ENCODE measurements around the gene CCDC70.

CCDC70 gene

GRCh38 chr13:51833980-51834379 lies 27.8 kb upstream of the CCDC70 start:
- Mint-ChIP-seq H3K27ac (ENCODE audit: low read depth) (no peak overlapping the region), H3K27me3 (no peaks in the 10 kb centered on the region), H3K9me3 (no peaks in the 10 kb centered on the region)

GRCh38 chr13:51834581-51835171 lies 27.1 kb upstream of the CCDC70 start:
- ATAC-seq (replicated peaks; ENCODE audit: extremely low read depth, poor library complexity, severe bottlenecking): no peak
- Mint-ChIP-seq H3K9me3 (no peaks in the 10 kb centered on the region), H3K36me3 (ENCODE audit: insufficient read depth) (peaks cover 2% of the 10 kb centered on the region), H3K27ac (ENCODE audit: low read depth) (no peak overlapping the region), H3K4me1 (peaks cover 9% of the 10 kb centered on the region), H3K4me3 (no peak overlapping the region), H3K27me3 (no peaks in the 10 kb centered on the region)
- no peak for DNase-seq (ENCODE audit: low spot score in 2 of 2)

More at GRCh38 chr13:51833980-51834379, 27.8 kb upstream of the CCDC70 start:
- H3K36me3 Mint-ChIP-seq (ENCODE audit: insufficient read depth): peaks cover 2% of the 10 kb centered on the region
- DNase-seq (ENCODE audit: low spot score in 2 of 2) (no peak), ATAC-seq (replicated peaks; ENCODE audit: extremely low read depth, poor library complexity, severe bottlenecking) (no peak)
- no peak overlapping the region for H3K4me3 Mint-ChIP-seq
- peaks cover 9% of the 10 kb centered on the region for H3K4me1 Mint-ChIP-seq

- Mint-ChIP-seq H3K4me3 (no peak overlapping the region), H3K36me3 (ENCODE audit: insufficient read depth) (peaks cover 2% of the 10 kb centered on the region), H3K27me3 (no peaks in the 10 kb centered on the region), H3K27ac (ENCODE audit: low read depth) (no peak overlapping the region), H3K9me3 (no peaks in the 10 kb centered on the region), H3K4me1 (peaks cover 9% of the 10 kb centered on the region)
- DNase-seq (ENCODE audit: low spot score in 2 of 2): no peak
- ATAC-seq (replicated peaks; ENCODE audit: extremely low read depth, poor library complexity, severe bottlenecking): no peak
Observed at GRCh38 chr13:51837016-51837415, 24.8 kb upstream of the CCDC70 start.

GRCh38 chr13:51838240-51838846 lies 23.4 kb upstream of the CCDC70 start:
- Mint-ChIP-seq H3K36me3 (ENCODE audit: insufficient read depth) (peaks cover 2% of the 10 kb centered on the region), H3K27me3 (no peaks in the 10 kb centered on the region), H3K9me3 (no peaks in the 10 kb centered on the region), H3K27ac (ENCODE audit: low read depth) (no peak overlapping the region), H3K4me3 (no peak overlapping the region), H3K4me1 (no peaks in the 10 kb centered on the region)
- no peak for DNase-seq (ENCODE audit: low spot score in 2 of 2)
- no peak for ATAC-seq (replicated peaks; ENCODE audit: extremely low read depth, poor library complexity, severe bottlenecking)

GRCh38 chr13:51839711-51840540 lies 21.8 kb upstream of the CCDC70 start:
- Mint-ChIP-seq H3K4me1 (peaks cover 3% of the 10 kb centered on the region), H3K27me3 (peaks cover 8% of the 10 kb centered on the region)
- no peak for ATAC-seq (replicated peaks; ENCODE audit: extremely low read depth, poor library complexity, severe bottlenecking)

GRCh38 chr13:51840917-51841316 lies 20.9 kb upstream of the CCDC70 start:
- Mint-ChIP-seq H3K36me3 (ENCODE audit: insufficient read depth) (peaks cover 1% of the 10 kb centered on the region), H3K27ac (ENCODE audit: low read depth) (no peak overlapping the region), H3K4me1 (peaks cover 7% of the 10 kb centered on the region), H3K27me3 (peaks cover 13% of the 10 kb centered on the region), H3K9me3 (no peaks in the 10 kb centered on the region), H3K4me3 (no peak overlapping the region)
- DNase-seq (ENCODE audit: low spot score in 2 of 2) (no peak), ATAC-seq (replicated peaks; ENCODE audit: extremely low read depth, poor library complexity, severe bottlenecking) (no peak)

More at GRCh38 chr13:51839711-51840540, 21.8 kb upstream of the CCDC70 start:
- Mint-ChIP-seq H3K9me3 (no peaks in the 10 kb centered on the region), H3K36me3 (ENCODE audit: insufficient read depth) (no peaks in the 10 kb centered on the region), H3K27ac (ENCODE audit: low read depth) (no peak overlapping the region), H3K4me3 (no peak overlapping the region)
- no peak for DNase-seq (ENCODE audit: low spot score in 2 of 2)

GRCh38 chr13:51841732-51842131 lies 20.0 kb upstream of the CCDC70 start:
- ATAC-seq (replicated peaks; ENCODE audit: extremely low read depth, poor library complexity, severe bottlenecking) (no peak), DNase-seq (ENCODE audit: low spot score in 2 of 2) (no peak)
- no peak overlapping the region for H3K4me3 Mint-ChIP-seq
- peaks cover 13% of the 10 kb centered on the region for H3K27me3 Mint-ChIP-seq
- peaks cover 1% of the 10 kb centered on the region for H3K36me3 Mint-ChIP-seq (ENCODE audit: insufficient read depth)
- H3K9me3 Mint-ChIP-seq: no peaks in the 10 kb centered on the region
- no peak overlapping the region for H3K27ac Mint-ChIP-seq (ENCODE audit: low read depth)
- H3K4me1 Mint-ChIP-seq: peaks cover 7% of the 10 kb centered on the region

GRCh38 chr13:51843529-51843928 lies 18.2 kb upstream of the CCDC70 start:
- Mint-ChIP-seq H3K27ac (ENCODE audit: low read depth) (no peak overlapping the region), H3K36me3 (ENCODE audit: insufficient read depth) (peaks cover 1% of the 10 kb centered on the region), H3K4me1 (peaks cover 7% of the 10 kb centered on the region), H3K9me3 (no peaks in the 10 kb centered on the region), H3K27me3 (peaks cover 13% of the 10 kb centered on the region), H3K4me3 (no peak overlapping the region)
- DNase-seq (ENCODE audit: low spot score in 2 of 2): no peak
- no peak for ATAC-seq (replicated peaks; ENCODE audit: extremely low read depth, poor library complexity, severe bottlenecking)

- Mint-ChIP-seq H3K4me1 (peaks cover 7% of the 10 kb centered on the region), H3K36me3 (ENCODE audit: insufficient read depth) (peaks cover 1% of the 10 kb centered on the region), H3K9me3 (no peaks in the 10 kb centered on the region), H3K27me3 (peaks cover 13% of the 10 kb centered on the region), H3K27ac (ENCODE audit: low read depth) (no peak within 1 kb of the TSS), H3K4me3 (no peak within 1 kb of the TSS)
- ATAC-seq (replicated peaks; ENCODE audit: extremely low read depth, poor library complexity, severe bottlenecking) (no peak), DNase-seq (ENCODE audit: low spot score in 2 of 2) (no peak)
Observed at GRCh38 chr13:51844862-51845573, 16.8 kb upstream of the CCDC70 start, which contains the start of gene TMEM272. TMEM272 (minus strand) TSS chr13:51845177; CDS start chr13:51838530, 6,647 bp downstream.

GRCh38 chr13:51845574-51846318 lies 16.0 kb upstream of the CCDC70 start:
- Mint-ChIP-seq H3K27me3 (peaks cover 14% of the 10 kb centered on the region), H3K9me3 (no peaks in the 10 kb centered on the region), H3K4me1 (peaks cover 7% of the 10 kb centered on the region), H3K4me3 (no peak overlapping the region), H3K27ac (ENCODE audit: low read depth) (no peak overlapping the region), H3K36me3 (ENCODE audit: insufficient read depth) (peaks cover 1% of the 10 kb centered on the region)
- DNase-seq (ENCODE audit: low spot score in 2 of 2) (no peak), ATAC-seq (replicated peaks; ENCODE audit: extremely low read depth, poor library complexity, severe bottlenecking) (no peak)

- H3K27me3 Mint-ChIP-seq: peaks cover 23% of the 10 kb centered on the region
Observed at GRCh38 chr13:51846756-51847155, 15.0 kb upstream of the CCDC70 start.

GRCh38 chr13:51848674-51849073 lies 13.1 kb upstream of the CCDC70 start:
- DNase-seq (ENCODE audit: low spot score in 2 of 2) (no peak), ATAC-seq (replicated peaks; ENCODE audit: extremely low read depth, poor library complexity, severe bottlenecking) (no peak)
- H3K27me3 Mint-ChIP-seq: peaks cover 29% of the 10 kb centered on the region
- H3K27ac Mint-ChIP-seq (ENCODE audit: low read depth): no peak overlapping the region
- no peaks in the 10 kb centered on the region for H3K9me3 Mint-ChIP-seq
- peaks cover 7% of the 10 kb centered on the region for H3K4me1 Mint-ChIP-seq
- H3K4me3 Mint-ChIP-seq: no peak overlapping the region
- H3K36me3 Mint-ChIP-seq (ENCODE audit: insufficient read depth): peaks cover 1% of the 10 kb centered on the region

More at GRCh38 chr13:51846756-51847155, 15.0 kb upstream of the CCDC70 start:
- no peaks in the 10 kb centered on the region for H3K9me3 Mint-ChIP-seq
- ATAC-seq (replicated peaks; ENCODE audit: extremely low read depth, poor library complexity, severe bottlenecking): no peak
- no peak for DNase-seq (ENCODE audit: low spot score in 2 of 2)
- no peak overlapping the region for H3K4me3 Mint-ChIP-seq
- H3K4me1 Mint-ChIP-seq: peaks cover 7% of the 10 kb centered on the region
- peaks cover 1% of the 10 kb centered on the region for H3K36me3 Mint-ChIP-seq (ENCODE audit: insufficient read depth)
- no peak overlapping the region for H3K27ac Mint-ChIP-seq (ENCODE audit: low read depth)

Data from central memory CD8-positive, alpha-beta T cell (primary cell).